ENCODE data around the gene POU3F4. TPM values are rescaled to one million over a fixed set of nuclear protein-coding genes. Genes with fewer than 3 reads are reported as not detected.
A peak's percentile ranks its signal among the peaks of the same experiment; 100 is the strongest.

Gene POU3F4
- total RNA-seq, 2 experiments from 2014 or later = not detected

- no peak overlapping the region for H3K4me2 ChIP-seq (ENCODE audit: low read length)
- CTCF ChIA-PET (ENCODE audit: unreplicated experiment) = no interaction called here
Observed at GRCh38 chrX:83529950-83530349, 21.9 kb downstream of the POU3F4 start.

GRCh38 chrX:83535417-83536196, 27.5 kb downstream of the POU3F4 start:
- ChIA-PET CTCF (ENCODE audit: unreplicated experiment) (no interaction called here), POLR2A (interaction anchor here (0.6 to 1.0 kb wide), 2 partner anchors 12 to 19 kb away, joined by 3 read pairs; no protein-coding TSS in a partner anchor)
- Histone ChIP-seq H4K20me1 (ENCODE audit: insufficient read depth, low read length) (no peaks in the 10 kb centered on the region), H3K27ac (ENCODE audit: low read depth, low read length, poor library complexity, severe bottlenecking) (no peak overlapping the region), H3K36me3 (ENCODE audit: insufficient read depth, low read length) (no peaks in the 10 kb centered on the region), H3K9me2 (ENCODE audit: insufficient read depth, low read length) (no peaks in the 10 kb centered on the region), H3K9me3 (ENCODE audit: low read length) (no peaks in the 10 kb centered on the region), H3K4me2 (ENCODE audit: low read length) (peak overlapping the region; percentile 20; the same call in 1 of the 2 replicates), H3K79me2 (ENCODE audit: insufficient read depth, low read depth, low read length) (no peaks in the 10 kb centered on the region), H2AFZ (ENCODE audit: low read length) (no peak overlapping the region), H3K4me1 (ENCODE audit: insufficient read depth, low read length, poor library complexity, severe bottlenecking) (no peaks in the 10 kb centered on the region), H3K4me3 (ENCODE audit: low read depth, low read length, poor library complexity, severe bottlenecking) (no peak overlapping the region)
- intact Hi-C loops (cut with micrococcal nuclease; ENCODE audit: unreplicated experiment) = no loop called here
- no peak for DNase-seq (ENCODE audit: low spot score)
- no TSS peak for BruUV-seq (replicated peaks)
- no peak for TF ChIP-seq CTCF (conservative IDR thresholded peaks at IDR 0.05; ENCODE audit: low read length)
- no peak for TF ChIP-seq EZH2phosphoT487 (IDR thresholded peaks at IDR 0.05; ENCODE audit: borderline replicate concordance, low read depth, low read length)

More at GRCh38 chrX:83529950-83530349, 21.9 kb downstream of the POU3F4 start:
- no peaks in the 10 kb centered on the region for H3K9me3 ChIP-seq (ENCODE audit: low read length)
- H3K79me2 ChIP-seq (ENCODE audit: insufficient read depth, low read depth, low read length) = no peaks in the 10 kb centered on the region
- H3K4me1 ChIP-seq (ENCODE audit: insufficient read depth, low read length, poor library complexity, severe bottlenecking) = no peaks in the 10 kb centered on the region
- no TSS peak for BruUV-seq (replicated peaks)
- DNase-seq (ENCODE audit: low spot score) = no peak
- POLR2A ChIA-PET = interaction anchor here (0.6 kb wide), 2 partner anchors 134 to 230 kb away, joined by 3 read pairs; no protein-coding TSS in a partner anchor
- no peak for TF ChIP-seq EZH2phosphoT487 (IDR thresholded peaks at IDR 0.05; ENCODE audit: borderline replicate concordance, low read depth, low read length)
- no peaks in the 10 kb centered on the region for H3K9me2 ChIP-seq (ENCODE audit: insufficient read depth, low read length)
- intact Hi-C loops (cut with micrococcal nuclease; ENCODE audit: unreplicated experiment) = no loop called here
- H3K36me3 ChIP-seq (ENCODE audit: insufficient read depth, low read length) = no peaks in the 10 kb centered on the region
- H2AFZ ChIP-seq (ENCODE audit: low read length) = no peak overlapping the region
- no peak overlapping the region for H3K4me3 ChIP-seq (ENCODE audit: low read depth, low read length, poor library complexity, severe bottlenecking)
- no peak overlapping the region for H3K27ac ChIP-seq (ENCODE audit: low read depth, low read length, poor library complexity, severe bottlenecking)
- no peaks in the 10 kb centered on the region for H4K20me1 ChIP-seq (ENCODE audit: insufficient read depth, low read length)
